Measurements from ENCODE around the gene PIGBOS1.
"Not testable (repeated sequence)": the region's sequence is repeated elsewhere in the genome, so short reads cannot be mapped to it uniquely, and the experiment has no call there.

The PIGBOS1 gene

DNA sequence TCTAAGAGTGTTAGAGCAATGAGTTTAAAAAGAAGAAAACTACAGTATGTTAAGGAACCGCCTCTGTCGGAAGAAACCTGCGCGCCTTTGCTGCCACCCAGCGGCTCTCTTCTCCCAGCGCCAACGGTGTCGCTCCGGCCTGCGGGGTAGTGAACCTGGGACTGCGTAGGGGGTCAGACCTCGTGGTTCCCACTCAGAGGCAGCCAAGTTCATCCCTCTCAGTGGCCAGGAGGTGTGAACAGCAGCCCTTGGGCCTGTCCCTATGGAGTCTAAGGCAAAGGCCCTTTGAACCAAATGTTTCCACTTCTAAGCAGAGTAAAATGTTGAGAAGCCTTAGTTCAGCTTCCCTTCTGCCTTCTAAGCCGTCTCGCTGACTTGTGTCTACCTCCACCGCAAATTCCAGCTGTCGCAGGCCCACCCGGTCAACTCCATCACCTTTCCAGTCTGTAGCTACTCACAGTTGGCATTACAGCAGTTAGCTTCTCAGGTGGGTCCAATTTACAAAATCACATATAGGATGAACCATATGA is 28.3 kb downstream of the PIGBOS1 start:
- DNase-seq = peak; percentile 81

DNA sequence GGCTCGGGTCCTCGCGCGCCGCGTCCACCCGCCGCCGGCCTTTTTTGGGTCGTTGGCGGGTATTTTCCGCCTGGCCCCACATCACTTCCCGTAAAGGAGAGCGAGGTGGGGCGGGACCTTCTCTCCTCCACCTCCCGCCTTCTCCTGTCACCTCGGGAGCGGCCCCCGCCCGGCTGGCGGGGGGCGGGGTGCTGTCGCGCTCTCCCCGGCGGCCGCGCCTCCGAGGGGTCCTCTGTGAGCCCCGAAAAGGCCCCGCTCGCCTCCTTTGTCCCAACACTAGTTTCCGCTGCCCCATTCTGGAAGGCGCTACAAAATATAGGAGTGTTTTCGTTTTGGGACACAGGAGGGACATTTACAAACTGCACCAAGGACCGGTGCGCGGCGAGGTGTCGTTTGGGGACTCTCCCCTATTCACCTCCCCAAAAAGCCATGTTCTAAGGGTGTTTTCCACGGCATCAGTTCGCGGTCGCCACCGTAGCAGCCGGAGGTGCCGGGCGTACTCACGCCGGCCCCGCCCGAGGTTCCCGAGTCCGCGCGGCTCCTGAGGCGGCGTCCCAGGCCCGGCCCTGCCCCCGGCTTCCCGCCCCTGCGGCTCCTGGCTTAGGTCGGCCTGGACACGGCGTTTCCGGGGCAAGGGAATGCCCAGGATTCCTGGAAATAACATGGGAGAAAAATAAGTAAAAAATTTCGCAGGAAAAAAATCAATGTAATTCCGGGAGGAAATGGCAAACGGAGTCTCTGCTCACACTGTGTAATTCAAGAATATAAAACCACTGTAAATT is 29.0 kb downstream of the PIGBOS1 start, which contains the start of gene RAB27A:
Gene RAB27A (minus strand): TSS at position 68 of the 782 bp plus-strand sequence. CDS start 54,879 bp downstream, outside the sequence.
- DNase-seq = peak; percentile 53

DNA sequence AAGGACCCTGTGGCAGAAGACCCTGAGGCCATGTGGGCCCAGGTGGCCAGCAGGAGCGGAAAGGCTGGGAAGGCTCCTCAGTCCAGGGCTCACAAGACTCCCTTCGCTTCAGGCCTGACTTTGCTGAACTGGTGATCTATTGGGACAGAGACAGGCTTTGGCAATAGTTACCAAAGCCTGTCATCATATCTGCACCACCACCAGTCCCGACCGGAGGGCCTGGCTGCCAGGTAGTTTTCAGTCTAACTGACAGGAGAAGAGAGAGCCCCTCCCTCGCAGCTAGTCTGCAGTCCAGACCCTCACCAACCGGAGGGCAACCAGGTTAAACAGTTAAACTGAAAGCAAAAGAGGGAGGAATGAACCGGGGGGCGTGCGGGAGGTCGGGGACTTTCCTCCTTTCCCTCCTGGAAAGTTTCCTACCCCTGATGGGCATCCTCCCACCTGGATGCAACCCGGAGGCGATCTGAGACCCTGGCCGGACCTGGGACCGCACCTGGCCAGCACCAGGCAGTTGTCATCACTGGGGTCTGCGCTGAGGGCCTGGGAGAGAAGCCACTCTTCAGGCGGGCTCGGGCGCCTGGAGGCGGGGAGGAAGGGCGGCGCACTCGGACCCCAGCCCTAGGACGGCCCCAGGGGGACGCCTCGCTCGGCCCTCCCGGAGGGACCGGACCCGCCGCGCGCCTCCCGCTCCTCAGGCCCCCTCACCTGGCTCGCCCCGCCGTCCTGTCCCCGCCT is 29.7 kb downstream of the PIGBOS1 start:
- peak; percentile 31 for DNase-seq

DNA sequence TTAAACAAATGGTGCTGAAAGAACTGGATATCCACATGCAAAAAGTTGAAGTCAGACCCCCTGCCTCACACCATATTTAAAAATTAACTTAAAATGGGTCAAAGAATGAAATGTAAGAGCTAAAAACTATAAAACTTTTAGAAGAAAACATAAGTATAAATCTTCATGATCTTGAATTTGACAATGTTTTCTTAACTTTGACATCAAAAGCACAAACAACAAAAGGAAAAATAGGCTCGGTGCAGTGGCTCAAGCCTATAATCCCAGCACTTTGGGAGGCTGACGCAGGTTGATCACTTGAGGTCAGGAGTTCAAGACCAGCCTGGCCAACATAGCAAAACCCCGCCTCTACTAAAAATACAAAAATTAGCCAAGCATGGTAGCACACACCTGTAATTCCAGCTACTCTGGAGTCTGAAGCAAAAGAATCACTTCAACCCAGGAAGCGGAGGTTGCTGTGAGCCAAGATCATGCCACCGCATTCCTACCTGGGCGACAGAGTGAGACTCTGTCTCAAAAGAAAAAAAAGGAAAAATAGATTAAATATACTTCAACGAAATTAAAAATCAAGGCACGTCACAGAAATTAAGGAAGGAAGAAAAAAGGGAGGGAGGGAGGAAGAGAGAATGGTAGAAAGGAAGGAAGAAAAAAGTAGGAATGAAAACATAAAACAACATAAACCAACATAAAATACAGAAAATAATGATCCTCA is 30.8 kb downstream of the PIGBOS1 start:
- DNase-seq = no peak

DNA sequence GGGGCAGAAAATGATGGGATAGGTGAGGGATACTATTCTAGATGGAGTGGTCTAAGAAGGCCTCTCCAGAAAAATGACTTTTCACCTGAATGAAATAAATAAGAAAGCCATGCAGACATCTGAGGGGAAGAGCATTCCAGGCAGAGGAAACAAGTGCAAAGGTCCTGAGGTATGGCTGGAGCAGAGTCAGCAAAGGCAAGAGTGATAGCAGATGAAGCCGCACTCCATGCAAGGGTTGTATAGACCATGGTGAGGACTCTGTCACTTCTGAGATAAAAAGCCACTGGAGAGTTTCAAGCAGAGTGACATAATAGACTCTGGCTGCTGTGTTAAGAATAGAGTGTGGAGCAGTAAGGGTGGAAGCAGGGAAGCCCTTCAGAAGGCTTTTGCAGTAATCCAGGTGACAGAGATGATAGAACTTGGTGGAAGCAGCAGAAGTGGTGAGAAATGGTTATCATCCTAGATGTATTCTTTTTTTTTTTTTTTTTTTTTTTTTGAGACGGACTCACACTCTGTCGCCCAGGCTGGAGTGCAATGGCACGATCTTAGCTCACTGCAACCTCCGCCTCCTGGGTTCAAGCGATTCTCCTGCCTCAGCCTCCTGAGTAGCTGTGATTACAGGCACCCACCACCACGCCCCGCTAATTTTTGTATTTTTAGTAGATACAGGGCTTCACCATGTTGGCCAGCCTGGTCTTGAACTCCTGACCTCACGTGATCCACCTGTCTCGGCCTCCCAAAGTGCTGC is 32.3 kb downstream of the PIGBOS1 start:
- not testable (repeated sequence) for DNase-seq

DNA sequence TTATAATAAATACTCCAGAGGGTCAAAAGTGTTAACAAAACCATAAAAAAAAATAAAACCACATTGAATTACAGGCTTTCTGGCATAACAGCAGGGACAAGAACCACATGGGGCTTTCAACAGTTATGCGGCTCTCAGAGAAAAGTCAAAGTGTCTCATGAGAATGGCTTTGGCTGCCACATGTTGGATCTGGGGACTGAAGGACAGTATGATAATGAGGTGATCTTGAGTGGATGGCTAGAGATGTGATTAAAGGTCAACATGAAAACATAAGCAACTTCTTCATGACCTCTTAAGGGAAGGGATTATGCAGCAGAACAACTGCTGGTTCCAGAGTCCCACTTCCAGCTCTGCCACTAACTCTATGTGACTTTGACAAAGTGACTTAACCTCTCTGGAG is 34.5 kb downstream of the PIGBOS1 start:
- DNase-seq = no peak

DNA sequence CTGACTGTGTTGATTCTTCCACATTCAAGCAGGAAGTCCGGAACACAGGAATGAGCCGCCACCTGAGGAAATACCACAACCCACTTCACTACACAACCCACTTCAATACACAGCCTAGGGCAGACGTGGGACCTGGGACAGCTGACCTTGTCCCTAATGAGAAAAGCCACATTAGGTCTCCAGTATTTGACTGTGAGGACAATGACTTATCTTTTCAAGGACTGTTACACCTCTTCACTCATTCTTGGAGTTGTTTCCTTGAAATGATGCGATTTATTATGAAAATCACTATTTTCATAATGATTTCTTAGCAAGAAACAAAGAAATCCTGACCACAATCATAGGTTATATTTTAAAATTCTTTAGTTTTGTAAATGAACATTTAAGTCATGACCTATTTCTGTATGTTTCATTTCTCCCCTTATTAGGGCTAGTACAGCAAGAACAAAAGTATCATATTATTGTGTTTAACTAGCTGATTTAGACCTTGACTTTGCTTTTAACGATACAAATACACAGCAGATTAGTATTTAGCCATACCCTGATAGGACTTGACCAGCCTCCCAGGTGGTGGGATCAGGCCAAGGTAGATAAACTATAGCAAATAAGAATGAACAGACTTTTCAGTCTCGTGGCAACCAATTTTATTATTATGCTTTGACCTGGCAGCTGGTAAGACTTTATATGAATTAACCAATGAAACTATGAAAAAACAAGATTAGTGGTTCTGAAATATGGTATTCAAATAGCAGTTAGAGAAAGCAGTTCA is 35.4 kb downstream of the PIGBOS1 start:
- no peak for DNase-seq

DNA sequence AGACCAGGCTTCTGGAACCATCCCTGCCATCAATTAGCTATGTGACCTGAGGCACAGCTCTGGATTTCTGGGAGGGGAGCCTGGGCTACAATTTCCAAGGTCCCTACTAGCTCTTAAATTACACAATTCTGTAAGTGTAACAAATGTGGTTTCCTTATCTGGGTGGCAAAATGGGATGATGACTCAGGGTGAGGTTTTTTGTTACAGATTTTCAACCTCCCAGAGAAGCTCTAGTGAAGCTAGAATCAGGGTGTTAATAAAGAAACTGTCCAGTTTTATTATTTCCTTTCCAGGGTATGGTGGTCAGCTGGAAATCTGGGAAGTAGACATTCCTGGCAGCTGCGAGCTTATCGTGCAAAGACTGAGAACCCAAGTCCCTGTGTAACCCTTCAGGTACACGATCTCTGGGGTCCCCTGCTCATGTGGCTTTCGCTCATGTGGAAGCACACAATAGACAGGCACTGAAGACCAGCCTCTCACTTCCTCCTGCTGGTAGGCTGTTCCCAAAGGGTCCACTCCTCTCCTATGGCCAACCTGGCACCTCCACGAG is 36.6 kb downstream of the PIGBOS1 start:
- DNase-seq = peak; percentile 60

DNA sequence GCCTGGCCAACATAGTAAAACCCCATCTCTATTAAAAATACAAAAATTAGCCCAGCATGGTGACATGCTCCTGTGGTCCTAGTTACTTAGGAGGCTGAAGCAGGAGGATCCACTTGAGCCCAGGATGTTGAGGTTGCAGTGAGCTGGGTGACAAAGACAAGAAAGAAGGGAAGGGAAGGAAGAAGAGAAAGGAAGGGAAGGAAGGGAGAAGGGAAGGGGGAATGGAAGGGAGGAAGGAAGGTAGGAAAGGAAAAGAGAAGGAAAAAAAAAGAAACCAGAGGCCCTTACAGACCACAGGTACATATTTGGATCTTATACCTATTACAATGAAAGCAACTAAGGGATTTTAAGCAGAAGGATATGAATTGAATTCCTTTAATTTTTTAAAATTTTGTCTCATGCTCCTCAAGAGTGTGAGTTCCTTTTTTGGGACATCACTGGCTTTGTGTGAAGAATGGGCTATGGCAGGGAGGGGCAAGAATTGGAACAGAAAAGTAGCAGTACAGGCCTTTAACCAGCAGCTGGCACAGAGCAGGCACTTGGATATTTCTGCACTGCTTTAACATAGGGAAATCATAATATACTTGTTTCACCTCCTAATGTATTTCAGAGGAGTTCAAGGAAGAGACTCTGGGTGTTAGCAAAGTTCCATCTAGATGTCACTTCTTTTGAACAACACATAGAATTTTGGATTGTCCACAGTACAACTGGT is 37.2 kb downstream of the PIGBOS1 start:
- no peak for DNase-seq

DNA sequence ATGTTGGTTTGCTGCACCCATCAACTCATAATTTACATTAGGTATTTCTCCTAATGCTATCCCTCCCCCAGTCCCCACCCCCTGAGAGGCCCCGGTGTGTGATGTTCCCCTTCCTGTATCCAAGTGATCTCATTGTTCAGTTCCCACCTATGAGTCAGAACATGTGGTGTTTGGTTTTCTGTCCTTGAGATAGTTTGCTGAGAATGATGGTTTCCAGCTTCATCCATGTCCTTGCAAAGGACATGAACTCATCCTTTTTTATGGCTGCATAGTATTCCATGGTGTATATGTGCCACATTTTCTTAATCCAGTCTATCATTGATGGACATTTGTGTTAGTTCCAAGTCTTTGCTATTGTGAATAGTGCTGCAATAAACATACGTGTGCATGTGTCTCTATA is 38.3 kb downstream of the PIGBOS1 start:
- DNase-seq = not testable (repeated sequence)

DNA sequence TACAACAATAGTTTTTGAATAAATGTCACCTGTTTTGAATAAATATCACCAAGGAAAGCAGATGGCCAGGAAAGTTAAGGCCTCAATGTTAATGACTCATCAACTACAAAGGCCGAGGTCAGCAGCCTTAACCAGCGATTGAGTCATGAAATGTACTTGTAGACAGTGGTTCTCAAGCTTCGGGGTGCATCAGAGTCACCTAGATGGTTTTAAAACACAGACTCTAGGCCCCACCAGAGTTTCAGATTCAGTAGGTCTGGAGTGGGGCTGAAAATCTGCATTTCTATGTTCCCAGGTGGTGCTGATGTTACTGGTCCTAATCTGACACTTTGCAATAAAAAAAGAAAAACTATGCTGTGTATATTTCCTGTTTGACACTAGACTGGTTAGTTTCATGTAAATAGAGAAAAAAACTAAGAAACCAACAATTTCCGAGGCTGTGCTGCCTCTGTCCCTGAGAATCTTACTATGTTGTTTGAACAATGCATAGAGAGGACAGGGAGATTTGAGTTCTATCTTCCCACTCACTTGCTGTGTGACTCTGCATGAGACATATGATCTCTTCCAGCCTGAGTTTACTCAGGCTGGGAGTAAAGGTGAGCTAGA is 39.1 kb downstream of the PIGBOS1 start:
- DNase-seq = peak; percentile 78

DNA sequence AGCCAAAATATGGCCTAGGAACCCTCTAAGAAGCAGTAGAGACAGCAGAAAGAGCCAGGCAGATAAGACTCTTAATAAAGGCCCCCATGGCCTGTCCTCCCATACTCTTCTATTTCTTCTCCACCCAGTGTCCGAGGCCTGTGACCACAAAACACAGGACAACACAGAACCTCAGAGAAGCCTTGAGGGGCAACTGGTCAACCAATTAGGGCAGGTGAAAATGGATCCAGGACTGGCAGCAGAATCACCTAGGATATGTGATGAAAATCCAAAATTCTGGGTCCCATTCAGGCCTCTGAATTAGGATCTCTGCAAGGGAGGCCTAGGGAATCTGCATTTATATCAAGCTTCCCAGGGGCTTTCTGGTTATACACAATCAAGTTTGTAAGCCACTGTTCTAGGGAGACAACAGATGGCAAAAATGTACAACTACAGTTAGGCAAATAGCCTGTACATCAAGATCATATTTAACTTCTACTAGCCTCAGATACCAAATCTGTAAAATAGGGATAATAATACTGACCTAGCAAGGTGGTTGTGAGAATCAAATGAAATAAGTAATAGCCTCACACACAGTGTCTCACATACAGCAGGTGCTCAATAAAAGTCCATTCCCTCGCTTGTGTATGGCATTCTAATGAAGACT is 39.7 kb downstream of the PIGBOS1 start:
- no peak for DNase-seq

DNA sequence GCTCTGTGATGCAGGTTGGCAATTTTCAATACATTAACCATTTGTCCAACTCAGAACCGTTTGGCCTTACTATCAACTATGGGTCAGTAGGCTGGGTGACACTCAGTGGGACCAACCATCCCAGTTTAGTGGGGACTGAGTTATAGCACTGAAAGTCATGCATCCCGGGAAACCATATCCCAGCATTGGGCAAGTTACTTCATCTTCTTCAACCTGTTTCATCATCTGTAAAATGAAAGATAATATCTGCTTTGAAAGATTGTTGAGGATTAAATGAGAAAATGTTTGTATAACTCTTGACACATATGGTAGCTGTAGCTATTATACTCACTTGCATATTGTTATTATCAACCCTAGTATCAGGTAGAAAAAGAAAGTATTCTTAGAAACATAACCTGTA is 41.2 kb downstream of the PIGBOS1 start:
- DNase-seq = no peak

DNA sequence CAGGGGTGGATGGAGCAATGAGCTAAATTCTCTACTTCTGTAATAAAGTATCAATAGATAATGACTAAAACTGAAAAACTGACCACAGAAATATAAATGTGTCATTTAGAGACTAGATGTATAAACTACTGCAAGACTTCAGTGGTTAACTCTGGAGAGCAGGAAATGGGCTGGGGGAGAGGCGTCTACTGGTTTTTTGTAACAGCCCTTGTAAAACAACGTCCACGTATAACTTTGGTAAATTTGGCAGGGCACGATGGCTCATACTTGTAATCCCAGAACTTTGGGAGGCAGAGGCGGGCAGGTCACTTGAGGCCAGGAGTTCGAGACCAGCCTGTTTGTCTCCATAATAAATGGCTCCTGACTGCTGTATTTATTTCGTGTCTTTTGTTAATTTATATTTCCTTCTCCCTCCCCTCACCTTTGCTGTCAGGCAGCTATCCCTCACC is 41.8 kb downstream of the PIGBOS1 start:
- no peak for DNase-seq

DNA sequence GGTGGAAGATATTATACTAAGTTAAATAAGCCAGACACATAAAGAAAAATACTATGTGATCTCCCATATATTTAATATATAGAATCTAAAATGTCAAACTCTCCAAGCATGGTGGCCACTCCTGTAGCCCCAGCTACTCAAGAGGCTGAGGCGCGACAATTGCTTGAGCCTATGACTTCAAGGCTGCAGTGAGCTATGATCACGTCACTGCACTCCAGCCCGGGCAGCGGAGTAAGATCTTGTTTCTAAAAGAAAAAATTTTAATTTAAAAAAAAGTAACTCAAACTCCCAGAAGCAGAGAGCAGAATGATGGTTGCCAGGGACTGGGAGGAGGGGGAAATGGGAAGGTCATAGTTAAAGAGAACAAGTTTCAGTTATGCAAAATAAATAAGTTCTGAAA is 42.6 kb downstream of the PIGBOS1 start:
- no peak for DNase-seq

DNA sequence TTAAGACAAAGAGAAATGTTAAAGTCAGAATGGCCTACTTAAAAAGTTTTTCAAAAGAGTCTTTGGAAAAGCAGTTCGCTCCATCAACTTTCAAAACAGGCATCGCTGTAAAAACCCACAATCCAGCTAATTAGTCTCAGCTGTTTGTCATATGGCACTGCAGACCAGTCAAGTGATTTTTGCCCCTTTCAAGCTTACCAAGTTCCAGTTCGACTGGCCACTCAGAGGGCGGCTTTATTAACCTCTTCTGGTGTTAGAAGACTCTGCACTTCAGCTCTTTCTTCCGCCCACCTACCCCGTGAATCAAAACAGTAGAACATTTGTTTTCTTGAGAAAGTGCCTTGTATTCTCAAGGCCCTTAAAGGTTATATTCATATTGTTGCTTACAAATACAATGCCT is 48.6 kb downstream of the PIGBOS1 start:
- no peak for DNase-seq

DNA sequence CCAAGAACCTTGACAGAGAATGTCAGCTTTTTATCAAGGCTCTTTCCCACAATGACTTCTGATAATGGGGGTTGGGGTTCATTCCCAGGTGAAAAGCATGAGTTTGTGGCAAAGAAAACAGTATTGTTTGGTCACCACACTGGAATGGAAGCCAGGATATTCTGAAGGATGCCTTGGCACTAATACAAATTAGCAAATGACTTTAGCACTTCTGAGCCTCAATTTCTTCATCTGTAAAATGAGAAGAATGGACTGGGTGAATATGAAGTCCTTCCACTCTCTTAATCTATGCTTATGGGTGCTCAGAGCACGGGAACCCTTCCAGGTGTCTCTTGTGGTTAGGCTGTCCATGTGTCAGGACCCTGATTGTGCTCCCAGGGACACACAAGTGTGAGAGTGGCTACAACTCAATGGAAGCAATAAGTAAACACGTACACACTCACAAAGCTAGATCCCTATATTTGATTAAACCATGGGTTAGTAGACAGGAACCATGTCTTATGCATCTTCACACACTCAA is 50.7 kb downstream of the PIGBOS1 start:
- DNase-seq = no peak

DNA sequence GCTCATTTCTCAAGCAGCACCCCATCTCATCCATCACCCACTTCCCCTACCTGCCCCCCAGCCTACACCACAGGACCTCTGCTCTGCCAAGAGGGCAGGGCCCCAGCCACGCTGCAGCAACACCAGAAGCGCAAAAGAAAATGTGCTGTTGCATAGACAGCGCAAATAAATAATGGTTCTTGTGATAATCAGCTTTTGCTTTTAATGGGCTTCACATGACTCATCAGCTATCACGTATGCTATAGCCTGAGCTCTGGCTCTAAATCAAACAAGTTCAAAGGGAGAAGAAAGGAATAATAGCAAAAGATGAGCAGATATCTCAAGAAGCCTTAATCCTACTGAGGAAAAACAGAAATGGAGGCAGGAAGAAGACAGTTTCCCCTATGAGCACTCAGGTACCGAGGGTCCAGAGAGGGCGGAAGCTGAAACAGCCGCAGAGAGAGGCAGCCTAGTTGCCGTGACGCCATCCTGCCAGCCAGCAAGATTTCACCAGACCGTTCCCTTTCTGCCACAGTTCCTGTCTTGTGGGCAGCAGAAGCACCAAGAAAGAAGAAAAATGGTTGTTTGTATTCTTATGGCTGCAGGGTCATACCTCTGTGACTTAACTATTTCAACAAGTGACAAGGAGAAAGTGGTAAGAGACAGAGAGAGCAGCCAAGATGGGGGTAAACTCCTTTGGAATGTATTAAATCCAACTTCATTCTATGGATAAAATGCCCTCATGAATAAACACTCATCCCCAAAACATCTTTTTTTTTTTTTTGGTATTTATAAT is 51.3 kb downstream of the PIGBOS1 start:
- peak; percentile 21 for DNase-seq
